Chondrocyte (in vitro differentiated cells): ENCODE results near the gene QRFP. TPM values are rescaled to one million over a fixed set of nuclear protein-coding genes. Genes with fewer than 3 reads are reported as not detected.

Experiments used
- DNase-seq: peaks from one replicate; pipeline ENCODE4 v3.0.0; 2021; ENCODE audit warnings: mixed read lengths, low spot score
- H3K27ac Mint-ChIP-seq: one replicate; pipeline ENCODE4 v1.8.0; 2021; ENCODE audit warnings: mild to moderate bottlenecking, moderate library complexity, mixed read lengths; ENCODE audit not compliant: unreplicated experiment
- H3K27me3 Mint-ChIP-seq: 2 replicates; pipeline ENCODE4 v1.8.0; 2021; ENCODE audit warnings: low read depth, mixed read lengths
- H3K36me3 Mint-ChIP-seq: 2 replicates; pipeline ENCODE4 v1.8.0; 2021; ENCODE audit warnings: low read depth, mixed read lengths
- H3K4me1 Mint-ChIP-seq: 2 replicates; pipeline ENCODE4 v1.8.0; 2021; ENCODE audit warnings: low read depth, mild to moderate bottlenecking, mixed read lengths
- H3K4me3 Mint-ChIP-seq: one replicate; pipeline ENCODE4 v1.8.0; 2021; ENCODE audit warnings: mild to moderate bottlenecking, moderate library complexity, mixed read lengths; ENCODE audit not compliant: unreplicated experiment
- H3K9me3 Mint-ChIP-seq: 2 replicates; pipeline ENCODE4 v1.8.0; 2021; ENCODE audit warnings: low read depth, mixed read lengths
- long read RNA-seq: library from polyadenylated mRNA; stranded (forward); transcript quantifications from one replicate; pipeline ENCODE4 v2.0.0, GENCODE V29; 2021
- total RNA-seq: library from RNA; stranded (reverse); gene quantifications from 3 replicates; pipeline ENCODE4 v1.2.1, GENCODE V29; 2021
- TF ChIP-seq, protein P1 (sequence below): fragments of 200-600 bp; sonication (generic); IDR thresholded peaks from 2 replicates; pipeline ENCODE4 v1.5.0; 2021; ENCODE audit warnings: antibody characterized with exemption, mild to moderate bottlenecking, moderate library complexity

QRFP gene
- total RNA-seq = not detected in 3 replicates
- long read RNA-seq, partial matches to known transcripts = 0 of 1 reads
- long read RNA-seq, other reads (novel, unspliced or antisense) = 0 of 1 reads

- H3K4me1 Mint-ChIP-seq = no peaks in the 10 kb centered on the region
- no peaks in the 10 kb centered on the region for H3K9me3 Mint-ChIP-seq
- DNase-seq = no peak
- H3K4me3 Mint-ChIP-seq = no peak within 1 kb of the TSS
- H3K36me3 Mint-ChIP-seq = peaks cover 10% of the 10 kb centered on the region
- TF ChIP-seq, protein P1, sequence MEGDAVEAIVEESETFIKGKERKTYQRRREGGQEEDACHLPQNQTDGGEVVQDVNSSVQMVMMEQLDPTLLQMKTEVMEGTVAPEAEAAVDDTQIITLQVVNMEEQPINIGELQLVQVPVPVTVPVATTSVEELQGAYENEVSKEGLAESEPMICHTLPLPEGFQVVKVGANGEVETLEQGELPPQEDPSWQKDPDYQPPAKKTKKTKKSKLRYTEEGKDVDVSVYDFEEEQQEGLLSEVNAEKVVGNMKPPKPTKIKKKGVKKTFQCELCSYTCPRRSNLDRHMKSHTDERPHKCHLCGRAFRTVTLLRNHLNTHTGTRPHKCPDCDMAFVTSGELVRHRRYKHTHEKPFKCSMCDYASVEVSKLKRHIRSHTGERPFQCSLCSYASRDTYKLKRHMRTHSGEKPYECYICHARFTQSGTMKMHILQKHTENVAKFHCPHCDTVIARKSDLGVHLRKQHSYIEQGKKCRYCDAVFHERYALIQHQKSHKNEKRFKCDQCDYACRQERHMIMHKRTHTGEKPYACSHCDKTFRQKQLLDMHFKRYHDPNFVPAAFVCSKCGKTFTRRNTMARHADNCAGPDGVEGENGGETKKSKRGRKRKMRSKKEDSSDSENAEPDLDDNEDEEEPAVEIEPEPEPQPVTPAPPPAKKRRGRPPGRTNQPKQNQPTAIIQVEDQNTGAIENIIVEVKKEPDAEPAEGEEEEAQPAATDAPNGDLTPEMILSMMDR = no peak
- no peak within 1 kb of the TSS for H3K27ac Mint-ChIP-seq
- no peaks in the 10 kb centered on the region for H3K27me3 Mint-ChIP-seq
These were observed at the start of gene QRFP for GRCh38 chr9:130896233-130897014. QRFP (minus strand) TSS chr9:130896812; CDS start chr9:130893838, 2,974 bp downstream.

GRCh38 chr9:130945173-130945572 lies 48.6 kb upstream of the QRFP start:
- peaks cover 8% of the 10 kb centered on the region for H3K9me3 Mint-ChIP-seq
- no peak overlapping the region for H3K27ac Mint-ChIP-seq
- H3K27me3 Mint-ChIP-seq = peaks cover 8% of the 10 kb centered on the region
- peaks cover 26% of the 10 kb centered on the region for H3K4me1 Mint-ChIP-seq
- H3K36me3 Mint-ChIP-seq = no peaks in the 10 kb centered on the region
- TF ChIP-seq, protein P1 = no peak
- DNase-seq = no peak
- H3K4me3 Mint-ChIP-seq = no peak overlapping the region

- no peak for DNase-seq
- H3K27me3 Mint-ChIP-seq = peaks cover 8% of the 10 kb centered on the region
- TF ChIP-seq, protein P1 = no peak
- H3K4me1 Mint-ChIP-seq = peaks cover 26% of the 10 kb centered on the region
- H3K27ac Mint-ChIP-seq = no peak overlapping the region
- peaks cover 5% of the 10 kb centered on the region for H3K9me3 Mint-ChIP-seq
- H3K36me3 Mint-ChIP-seq = no peaks in the 10 kb centered on the region
- H3K4me3 Mint-ChIP-seq = no peak overlapping the region
These were observed 48.0 kb upstream of the QRFP start for GRCh38 chr9:130944510-130945058.

DNA sequence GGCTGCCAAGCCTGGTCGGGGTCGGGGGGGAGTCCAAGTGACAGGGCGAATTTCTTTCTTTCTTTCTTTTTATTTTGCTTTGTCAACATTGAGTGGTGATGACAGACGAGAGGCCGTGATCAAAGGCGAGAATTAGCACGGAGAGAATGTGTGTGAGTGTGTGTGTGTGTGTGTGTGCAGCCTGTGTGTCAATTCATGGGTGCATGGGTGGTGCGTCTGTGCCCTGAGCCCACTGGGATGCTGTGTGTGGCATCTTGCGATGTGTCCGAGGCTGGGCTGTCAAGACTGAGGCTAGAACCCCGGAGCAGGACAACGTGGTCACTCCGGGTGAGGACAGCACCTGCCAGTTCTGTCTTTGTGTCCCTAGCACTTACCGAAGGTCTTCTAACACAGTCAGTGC lies 47.2 kb upstream of the QRFP start:
- Mint-ChIP-seq H3K4me3 (no peak overlapping the region), H3K4me1 (peaks cover 27% of the 10 kb centered on the region), H3K27me3 (peaks cover 8% of the 10 kb centered on the region), H3K36me3 (no peaks in the 10 kb centered on the region), H3K27ac (no peak overlapping the region), H3K9me3 (no peaks in the 10 kb centered on the region)
- no peak for DNase-seq
- TF ChIP-seq, protein P1 = no peak

DNA sequence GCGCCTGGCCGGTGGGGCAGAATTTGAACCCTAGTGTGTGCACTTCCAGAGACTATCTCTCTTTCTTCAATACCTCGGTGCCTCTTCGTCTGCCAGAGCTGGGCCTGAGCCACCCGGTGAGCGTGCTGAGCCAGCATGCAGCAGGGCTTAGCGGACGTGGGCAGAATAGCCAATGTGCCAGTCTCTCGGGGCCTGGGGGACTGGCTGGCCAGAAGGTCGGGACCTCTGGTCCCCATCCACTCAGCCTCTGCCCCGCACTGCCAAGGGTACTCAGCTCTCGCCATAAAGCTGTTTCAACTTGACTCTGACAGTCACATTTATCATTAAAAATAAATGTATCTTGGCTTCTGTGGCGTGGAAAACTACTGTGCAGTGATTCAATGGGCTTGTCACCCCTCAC lies 46.6 kb upstream of the QRFP start:
- Mint-ChIP-seq H3K36me3 (no peaks in the 10 kb centered on the region), H3K4me3 (no peak overlapping the region), H3K27ac (no peak overlapping the region), H3K4me1 (peaks cover 28% of the 10 kb centered on the region), H3K27me3 (peaks cover 8% of the 10 kb centered on the region), H3K9me3 (no peaks in the 10 kb centered on the region)
- no peak for DNase-seq
- TF ChIP-seq, protein P1 = no peak
